Measurements from ENCODE around the gene CXCL16. TPM values are rescaled to one million over a fixed set of nuclear protein-coding genes. Genes with fewer than 3 reads are reported as not detected.
"Not testable (repeated sequence)": the region's sequence is repeated elsewhere in the genome, so short reads cannot be mapped to it uniquely, and the experiment has no call there.

The CXCL16 gene
- total RNA-seq, 1 donor from 2014 or later: 51.3 TPM

- DNase-seq (ENCODE audit: low spot score): no peak
Measured at GRCh38 chr17:4721203-4722135, 18.3 kb downstream of the CXCL16 start.

DNA sequence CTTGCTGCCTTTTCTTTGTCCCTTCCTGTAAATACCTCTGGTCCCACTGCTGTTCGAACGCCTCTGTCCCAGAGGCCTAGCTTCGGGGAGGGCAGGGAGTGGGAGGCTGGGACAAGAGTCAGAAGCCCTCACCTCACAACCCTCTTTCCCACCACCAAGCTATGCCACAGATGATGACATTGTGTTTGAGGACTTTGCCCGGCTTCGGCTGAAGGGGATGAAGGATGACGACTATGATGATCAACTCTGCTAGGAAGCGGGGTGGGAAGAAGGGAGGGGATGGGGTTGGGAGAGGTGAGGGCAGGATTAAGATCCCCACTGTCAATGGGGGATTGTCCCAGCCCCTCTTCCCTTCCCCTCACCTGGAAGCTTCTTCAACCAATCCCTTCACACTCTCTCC, 18.9 kb downstream of the CXCL16 start:
- no peak for DNase-seq (ENCODE audit: low spot score)

GRCh38 chr17:4719684-4720221, 20.0 kb downstream of the CXCL16 start:
- DNase-seq (ENCODE audit: low spot score): no peak

- no peak for DNase-seq (ENCODE audit: low spot score)
Measured at GRCh38 chr17:4719146-4719545, 20.6 kb downstream of the CXCL16 start.

GRCh38 chr17:4718276-4718675, 21.5 kb downstream of the CXCL16 start:
- no peak for DNase-seq (ENCODE audit: low spot score)

- DNase-seq (ENCODE audit: low spot score): no peak
Measured at GRCh38 chr17:4717791-4718190, 21.9 kb downstream of the CXCL16 start.

- no peak for DNase-seq (ENCODE audit: low spot score)
Measured at GRCh38 chr17:4716081-4716480, 23.6 kb downstream of the CXCL16 start.

DNA sequence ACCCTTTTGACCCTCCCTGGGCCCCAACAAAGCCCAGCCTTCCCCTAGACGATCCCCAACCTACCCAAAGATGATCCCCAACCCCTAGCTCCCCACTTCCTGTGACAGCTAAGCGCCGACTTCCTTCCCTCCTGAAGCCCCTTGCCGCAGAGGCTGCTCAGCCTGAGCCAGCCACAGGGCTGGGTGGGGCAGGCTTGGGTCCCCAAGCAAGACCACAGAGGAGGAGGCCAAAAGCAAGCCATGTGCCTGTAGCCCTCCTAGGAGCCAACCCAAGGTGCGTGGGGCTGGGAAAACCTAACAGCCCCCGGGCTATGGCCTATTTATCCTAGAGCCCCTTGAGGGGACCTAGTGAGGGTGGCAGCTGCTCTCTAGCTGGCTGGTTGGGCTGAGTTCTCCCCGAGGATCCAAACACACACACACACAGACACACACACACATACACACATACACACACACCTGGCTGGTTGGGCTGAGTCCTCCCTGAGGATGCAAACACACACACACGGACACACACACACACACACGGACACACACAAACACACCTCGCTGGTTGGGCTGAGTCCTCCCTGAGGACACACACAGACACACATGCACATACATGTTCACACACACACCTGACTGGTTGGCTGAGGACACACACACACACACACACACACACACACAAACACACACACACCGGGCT, 24.5 kb downstream of the CXCL16 start:
- DNase-seq (ENCODE audit: low spot score): no peak

DNA sequence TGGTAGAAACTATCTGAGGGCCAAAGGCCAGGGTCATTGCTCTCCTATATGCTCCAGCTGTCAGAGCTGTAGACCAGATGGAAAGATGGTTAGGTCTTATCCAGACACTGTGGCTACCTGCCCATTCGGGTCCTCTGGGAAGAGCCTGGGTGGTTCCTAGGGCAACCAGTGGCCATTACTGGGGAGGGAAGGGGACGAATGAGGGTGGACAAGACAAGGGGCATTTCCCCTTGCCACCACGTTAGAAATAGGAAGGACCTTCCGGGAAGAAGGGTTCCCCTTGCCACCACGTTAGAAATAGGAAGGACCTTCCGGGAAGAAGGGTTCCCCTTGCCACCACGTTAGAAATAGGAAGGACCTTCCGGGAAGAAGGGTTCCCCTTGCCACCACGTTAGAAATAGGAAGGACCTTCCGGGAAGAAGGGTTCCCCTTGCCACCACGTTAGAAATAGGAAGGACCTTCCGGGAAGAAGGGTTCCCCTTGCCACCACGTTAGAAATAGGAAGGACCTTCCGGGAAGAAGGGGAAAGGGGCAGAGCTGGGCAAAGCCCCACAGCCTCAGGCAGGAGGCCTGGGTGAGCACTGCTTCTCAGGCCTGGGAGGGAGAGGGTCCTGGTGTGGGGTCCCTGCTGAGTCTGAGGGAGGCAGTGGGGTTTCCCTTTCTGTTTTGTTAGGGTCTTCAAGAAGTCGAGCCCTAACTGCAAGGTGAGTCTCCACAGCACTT, 25.2 kb downstream of the CXCL16 start:
- not testable (repeated sequence) for DNase-seq (ENCODE audit: low spot score)

DNA sequence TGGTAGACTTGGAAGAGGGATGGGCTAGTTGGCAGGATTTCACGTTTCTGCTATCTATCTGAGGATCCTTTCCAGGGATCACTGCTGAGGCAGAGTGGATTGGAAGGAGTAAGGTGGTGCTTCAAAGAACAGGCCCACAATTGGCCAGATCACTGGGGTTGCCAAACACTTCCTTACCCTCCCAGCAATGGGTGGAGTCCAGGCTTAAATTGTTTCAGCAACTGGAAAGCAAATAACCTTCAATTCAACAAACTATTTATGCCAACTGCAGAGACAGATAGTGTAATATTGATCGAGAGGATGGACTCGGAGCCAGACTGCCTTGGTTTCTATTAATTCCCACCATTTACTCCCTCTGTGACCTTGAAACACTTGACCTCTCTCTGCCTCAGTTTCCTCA, 27.2 kb downstream of the CXCL16 start:
- no peak for DNase-seq (ENCODE audit: low spot score)

DNA sequence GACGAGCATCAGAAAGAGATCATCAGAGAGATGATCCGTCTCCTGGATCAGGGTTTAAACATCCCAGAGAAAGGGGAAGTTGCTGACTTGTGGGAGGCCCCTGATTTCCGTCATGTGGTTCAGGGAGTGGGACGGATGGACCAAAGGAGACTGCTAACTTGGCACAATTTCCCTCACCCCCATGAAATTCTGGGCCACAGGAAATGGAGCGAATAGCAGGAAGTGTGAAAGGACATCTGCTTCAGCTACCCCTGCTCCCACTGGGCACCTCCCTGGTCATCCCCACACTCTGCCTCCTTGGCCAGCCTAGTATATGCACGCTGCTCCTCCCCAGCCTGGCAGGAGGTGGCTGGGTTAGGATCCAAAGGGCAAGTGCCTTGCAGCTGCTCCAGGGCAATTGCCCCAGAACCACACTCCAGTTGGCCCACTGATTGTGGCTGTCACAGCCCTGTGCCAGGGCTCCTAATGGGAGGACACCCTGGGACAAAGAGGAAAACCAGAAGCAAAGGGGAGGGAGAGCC, 28.0 kb downstream of the CXCL16 start:
- no peak for DNase-seq (ENCODE audit: low spot score)

- DNase-seq (ENCODE audit: low spot score): no peak
Measured at GRCh38 chr17:4710693-4711634, 28.8 kb downstream of the CXCL16 start.

- DNase-seq (ENCODE audit: low spot score): peak; percentile 99
Measured at GRCh38 chr17:4709794-4710692, 29.7 kb downstream of the CXCL16 start, which contains the start of gene ARRB2. Gene ARRB2 (plus strand): TSS chr17:4710632. CDS start chr17:4710722, 90 bp downstream.

GRCh38 chr17:4708436-4708835, 31.3 kb downstream of the CXCL16 start:
- DNase-seq (ENCODE audit: low spot score): no peak

- no peak for DNase-seq (ENCODE audit: low spot score)
Measured at GRCh38 chr17:4706121-4706520, 33.6 kb downstream of the CXCL16 start.

DNA sequence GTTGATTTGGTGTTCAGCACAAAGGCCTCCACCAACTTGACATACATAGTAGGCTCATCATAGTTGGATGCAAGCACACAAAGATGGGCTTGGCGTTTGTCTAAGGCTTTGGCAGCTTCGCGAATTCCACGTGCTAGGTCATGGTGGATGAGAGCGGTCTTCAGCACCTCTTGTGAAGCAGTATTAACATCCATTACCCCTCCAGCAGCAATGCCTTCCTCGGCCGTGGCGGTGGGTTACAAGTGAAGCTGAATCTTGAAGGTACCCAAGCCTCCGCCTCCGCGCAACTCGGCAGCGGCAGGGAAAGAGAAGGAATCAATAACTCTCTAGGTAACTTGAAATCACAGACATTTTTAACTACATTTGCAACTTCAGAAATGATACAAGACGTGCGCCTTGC, 34.7 kb downstream of the CXCL16 start:
- DNase-seq (ENCODE audit: low spot score): no peak

DNA sequence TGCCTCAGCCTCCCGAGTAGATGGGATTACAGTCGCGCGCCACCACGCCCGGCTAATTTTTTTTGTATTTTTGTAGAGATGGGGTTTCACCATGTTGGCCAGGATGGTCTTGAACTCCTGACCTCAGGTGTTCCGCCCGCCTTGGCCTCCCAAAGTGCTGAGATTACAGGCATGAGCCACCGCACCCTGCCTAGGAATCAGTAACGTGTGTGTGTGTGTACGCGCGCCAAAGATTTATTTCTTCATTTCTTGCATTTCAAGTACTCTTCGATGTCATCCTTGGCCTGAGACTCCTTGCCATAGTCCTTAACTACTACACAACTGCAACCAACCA, 35.2 kb downstream of the CXCL16 start:
- not testable (repeated sequence) for DNase-seq (ENCODE audit: low spot score)

- no peak for DNase-seq (ENCODE audit: low spot score)
Measured at GRCh38 chr17:4703330-4703691, 36.4 kb downstream of the CXCL16 start.

- no peak for DNase-seq (ENCODE audit: low spot score)
Measured at GRCh38 chr17:4701116-4701515, 38.6 kb downstream of the CXCL16 start.

Measured in mesenteric fat pad (tissue), 1 donor.